ENCODE results near the gene PITPNB.

The PITPNB gene

GRCh38 chr22:27919942-27920755, 1.1 kb upstream of the PITPNB start:
- DNase-seq (ENCODE audit: low spot score), result no peak

- DNase-seq (ENCODE audit: low spot score), result peak; percentile 35
Measured at GRCh38 chr22:27918341-27919221, 475 bp downstream of the PITPNB start.

GRCh38 chr22:27915986-27916385, 3.1 kb downstream of the PITPNB start:
- no peak for DNase-seq (ENCODE audit: low spot score)

- peak; percentile 27 for DNase-seq (ENCODE audit: low spot score)
Measured at GRCh38 chr22:27913162-27913741, 5.8 kb downstream of the PITPNB start.

GRCh38 chr22:27912101-27912500, 7.0 kb downstream of the PITPNB start:
- no peak for DNase-seq (ENCODE audit: low spot score)

GRCh38 chr22:27911330-27911729, 7.7 kb downstream of the PITPNB start:
- DNase-seq (ENCODE audit: low spot score), result peak; percentile 80

- DNase-seq (ENCODE audit: low spot score), result no peak
Measured at GRCh38 chr22:27906241-27906640, 12.8 kb downstream of the PITPNB start.

GRCh38 chr22:27905653-27906052, 13.4 kb downstream of the PITPNB start:
- DNase-seq (ENCODE audit: low spot score), result no peak

GRCh38 chr22:27903805-27904473, 15.1 kb downstream of the PITPNB start:
- DNase-seq (ENCODE audit: low spot score), result no peak

- no peak for DNase-seq (ENCODE audit: low spot score)
Measured at GRCh38 chr22:27900153-27900552, 18.9 kb downstream of the PITPNB start.

- DNase-seq (ENCODE audit: low spot score), result peak; percentile 65
Measured at GRCh38 chr22:27896245-27896644, 22.8 kb downstream of the PITPNB start.

GRCh38 chr22:27895600-27895999, 23.5 kb downstream of the PITPNB start:
- no peak for DNase-seq (ENCODE audit: low spot score)

GRCh38 chr22:27892811-27893210, 26.2 kb downstream of the PITPNB start:
- no peak for DNase-seq (ENCODE audit: low spot score)

GRCh38 chr22:27892064-27892463, 27.0 kb downstream of the PITPNB start:
- DNase-seq (ENCODE audit: low spot score), result no peak

- no peak for DNase-seq (ENCODE audit: low spot score)
Measured at GRCh38 chr22:27888310-27888709, 30.7 kb downstream of the PITPNB start.

GRCh38 chr22:27886843-27887151, 32.3 kb downstream of the PITPNB start:
- no peak for DNase-seq (ENCODE audit: low spot score)

- peak; percentile 68 for DNase-seq (ENCODE audit: low spot score)
Measured at GRCh38 chr22:27885977-27886842, 32.8 kb downstream of the PITPNB start.

GRCh38 chr22:27883656-27884350, 35.3 kb downstream of the PITPNB start:
- no peak for DNase-seq (ENCODE audit: low spot score)

GRCh38 chr22:27882507-27883290, 36.4 kb downstream of the PITPNB start:
- no peak for DNase-seq (ENCODE audit: low spot score)

GRCh38 chr22:27881421-27881820, 37.6 kb downstream of the PITPNB start:
- no peak for DNase-seq (ENCODE audit: low spot score)

Data from hematopoietic multipotent progenitor cell treated with erythropoietin and hydrocortisone succinate and interleukin-3 and kit ligand, for 15 days (in vitro differentiated cells).